ENCODE results near the gene TAF11. TPM values are rescaled to one million over a fixed set of nuclear protein-coding genes. Genes with fewer than 3 reads are reported as not detected.

Gene TAF11, protein sequence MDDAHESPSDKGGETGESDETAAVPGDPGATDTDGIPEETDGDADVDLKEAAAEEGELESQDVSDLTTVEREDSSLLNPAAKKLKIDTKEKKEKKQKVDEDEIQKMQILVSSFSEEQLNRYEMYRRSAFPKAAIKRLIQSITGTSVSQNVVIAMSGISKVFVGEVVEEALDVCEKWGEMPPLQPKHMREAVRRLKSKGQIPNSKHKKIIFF
- 10 to 100 TPM; 25.3 to 27.3 TPM for total RNA-seq

DNA sequence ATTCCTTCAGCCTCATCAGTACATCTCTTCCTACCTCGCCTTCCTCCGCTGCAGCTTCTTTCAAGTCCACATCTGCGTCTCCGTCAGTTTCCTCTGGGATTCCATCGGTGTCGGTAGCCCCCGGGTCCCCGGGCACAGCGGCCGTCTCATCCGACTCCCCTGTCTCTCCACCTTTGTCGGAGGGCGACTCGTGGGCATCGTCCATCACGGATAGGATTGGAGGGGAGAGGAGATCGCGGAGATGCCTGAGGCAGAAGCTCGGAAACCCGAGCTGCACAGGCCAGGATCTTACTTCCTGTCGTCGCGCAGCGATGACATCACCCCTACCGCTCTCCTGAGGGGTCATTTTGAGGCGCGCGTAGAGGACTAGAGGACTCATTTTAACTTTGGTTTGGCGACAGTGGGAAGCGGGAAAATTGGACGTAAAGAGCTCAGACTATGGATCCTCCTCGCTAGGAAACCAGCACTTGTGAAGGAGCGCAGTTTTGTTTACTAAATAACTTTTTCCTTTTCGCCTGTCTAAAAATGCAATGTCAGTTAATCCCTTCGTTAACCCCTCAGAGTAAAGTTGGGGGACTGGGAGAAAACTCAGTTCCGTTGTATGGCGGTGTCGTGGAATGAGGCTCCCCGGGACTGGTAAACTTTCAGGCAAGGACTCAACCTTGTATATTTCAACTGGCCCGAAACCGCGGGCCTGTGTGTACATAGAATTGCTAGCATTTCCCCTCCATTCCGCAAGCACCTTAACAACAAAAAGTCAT lies at the start of gene TAF11:
Gene TAF11 (minus strand): TSS at position 290 of the 761 bp plus-strand sequence. CDS start 85 bp downstream, at position 205.

GRCh38 chr6:34888874-34889555 lies 1.2 kb upstream of the TAF11 start, which contains the start of gene ANKS1A:
Gene ANKS1A (plus strand): TSS chr6:34889255. CDS start chr6:34889403, 148 bp downstream.

Other genes with a start within 250 kb of the TAF11 start
- gene ILRUN, start 191.3 kb downstream of the TAF11 start, total RNA-seq = 10 to 100 TPM; 54.7 to 56.7 TPM
- 10 to 100 TPM; 78.1 to 79.7 TPM for gene SNRPC, start 130.5 kb downstream of the TAF11 start, total RNA-seq
- gene BLTP3A, start 96.0 kb downstream of the TAF11 start, total RNA-seq = 10 to 100 TPM; 10.3 to 12.0 TPM
- 1 to 10 TPM; 7.0 to 8.0 TPM for gene ANKS1A, start 1.2 kb upstream of the TAF11 start, total RNA-seq